SJCRH30 (cell line): ENCODE results near the gene PNO1. TPM values are rescaled to one million over a fixed set of nuclear protein-coding genes. Genes with fewer than 3 reads are reported as not detected.
"Not testable (repeated sequence)": the region's sequence is repeated elsewhere in the genome, so short reads cannot be mapped to it uniquely, and the experiment has no call there.

Source experiments
- DNase-seq, 2 experiments: peaks; one replicate each; pipeline ENCODE4 v3.0.0-alpha.2; 2015 to 2020
- H3K27ac ChIP-seq: fragments of 250-450 bp; sonication (Bioruptor Pico); 2 replicates; pipeline ENCODE4 v1.5.1; 2020; ENCODE audit warnings: mild to moderate bottlenecking, moderate library complexity
- H3K27me3 ChIP-seq: fragments of 250-450 bp; sonication (Bioruptor Pico); 2 replicates; pipeline ENCODE4 v1.5.1; 2020; ENCODE audit warnings: mild to moderate bottlenecking, moderate library complexity
- H3K36me3 ChIP-seq: fragments of 250-450 bp; sonication (Bioruptor Pico); 2 replicates; pipeline ENCODE4 v1.5.1; 2020; ENCODE audit warnings: mild to moderate bottlenecking, moderate library complexity
- H3K4me1 ChIP-seq: fragments of 250-450 bp; sonication (Bioruptor Pico); 2 replicates; pipeline ENCODE4 v1.5.1; 2020; ENCODE audit warnings: mild to moderate bottlenecking, moderate library complexity
- H3K4me3 ChIP-seq: fragments of 250-450 bp; sonication (Bioruptor Pico); 2 replicates; pipeline ENCODE4 v1.5.1; 2020; ENCODE audit warnings: mild to moderate bottlenecking, moderate library complexity
- H3K9me3 ChIP-seq: fragments of 250-450 bp; sonication (Bioruptor Pico); replicated peaks from 2 replicates; pipeline ENCODE4 v1.5.1; 2020; ENCODE audit warnings: mild to moderate bottlenecking, moderate library complexity
- total RNA-seq: library from RNA; depleted of rRNA; stranded (reverse); fragments of >200 nt; shearing (Covaris generic); gene quantifications from 2 replicates; pipeline ENCODE4 v1.2.3, GENCODE V29; 2014

PNO1 gene
- total RNA-seq, 1 experiment from 2014 or later, result 50.3 TPM

GRCh38 chr2:68175210-68175609 lies 17.5 kb downstream of the PNO1 start:
- not testable (repeated sequence) for H3K9me3 ChIP-seq, H3K27me3 ChIP-seq, DNase-seq, H3K4me1 ChIP-seq, H3K27ac ChIP-seq, H3K4me3 ChIP-seq
- H3K36me3 ChIP-seq, result peaks cover 65% of the 10 kb centered on the region

- Histone ChIP-seq H3K36me3 (peaks cover 60% of the 10 kb centered on the region), H3K4me1 (no peaks in the 10 kb centered on the region), H3K4me3 (no peak overlapping the region), H3K27ac (no peak overlapping the region), H3K9me3 (no peaks in the 10 kb centered on the region), H3K27me3 (no peaks in the 10 kb centered on the region)
- no peak for DNase-seq
Observed at GRCh38 chr2:68176657-68177056, 19.0 kb downstream of the PNO1 start.

DNA sequence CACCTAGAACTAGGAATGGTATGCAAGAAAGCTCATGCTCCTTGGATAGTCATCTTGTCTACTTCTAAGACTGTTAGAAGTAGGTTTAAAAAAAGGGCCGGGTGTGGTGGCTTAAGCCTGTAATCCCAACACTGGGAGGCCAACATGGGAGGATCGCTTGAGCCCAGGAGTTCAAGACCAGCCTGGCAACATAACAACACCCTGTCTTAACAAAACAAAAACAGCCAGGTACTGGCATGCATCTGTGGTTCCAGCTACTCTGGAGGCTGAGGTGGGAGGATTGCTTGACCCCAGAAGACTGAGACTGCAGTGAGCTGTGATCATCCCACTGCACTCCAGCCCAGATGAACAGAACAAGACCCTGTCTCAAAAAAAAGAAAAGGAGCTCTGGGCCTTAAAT lies 19.9 kb downstream of the PNO1 start:
- Histone ChIP-seq H3K4me1 (no peaks in the 10 kb centered on the region), H3K36me3 (peaks cover 55% of the 10 kb centered on the region), H3K27ac (no peak overlapping the region), H3K4me3 (no peak overlapping the region), H3K9me3 (no peaks in the 10 kb centered on the region), H3K27me3 (no peaks in the 10 kb centered on the region)
- no peak for DNase-seq

DNA sequence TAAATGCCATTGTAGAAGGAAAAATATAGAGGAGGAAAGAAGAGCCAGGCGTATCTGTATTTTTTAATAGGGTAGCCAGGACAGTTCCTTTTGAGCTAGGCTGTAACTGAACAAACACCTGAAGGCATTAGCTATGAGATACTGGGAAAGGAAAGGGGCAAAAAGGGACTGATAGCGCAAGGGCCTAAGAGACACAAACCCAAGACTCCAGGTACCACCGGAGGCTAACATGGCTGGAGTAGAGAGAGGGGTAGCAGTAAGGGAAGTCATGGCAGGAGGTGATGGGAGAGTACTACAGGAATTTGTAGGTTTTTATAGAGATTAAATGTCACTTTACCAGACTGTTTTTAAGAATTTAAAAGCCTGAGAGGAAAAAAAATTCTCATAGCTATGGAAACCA lies 20.7 kb downstream of the PNO1 start:
- no peaks in the 10 kb centered on the region for H3K4me1 ChIP-seq
- peaks cover 56% of the 10 kb centered on the region for H3K36me3 ChIP-seq
- H3K9me3 ChIP-seq, result no peaks in the 10 kb centered on the region
- no peak overlapping the region for H3K4me3 ChIP-seq
- no peak overlapping the region for H3K27ac ChIP-seq
- no peak for DNase-seq
- H3K27me3 ChIP-seq, result no peaks in the 10 kb centered on the region

DNA sequence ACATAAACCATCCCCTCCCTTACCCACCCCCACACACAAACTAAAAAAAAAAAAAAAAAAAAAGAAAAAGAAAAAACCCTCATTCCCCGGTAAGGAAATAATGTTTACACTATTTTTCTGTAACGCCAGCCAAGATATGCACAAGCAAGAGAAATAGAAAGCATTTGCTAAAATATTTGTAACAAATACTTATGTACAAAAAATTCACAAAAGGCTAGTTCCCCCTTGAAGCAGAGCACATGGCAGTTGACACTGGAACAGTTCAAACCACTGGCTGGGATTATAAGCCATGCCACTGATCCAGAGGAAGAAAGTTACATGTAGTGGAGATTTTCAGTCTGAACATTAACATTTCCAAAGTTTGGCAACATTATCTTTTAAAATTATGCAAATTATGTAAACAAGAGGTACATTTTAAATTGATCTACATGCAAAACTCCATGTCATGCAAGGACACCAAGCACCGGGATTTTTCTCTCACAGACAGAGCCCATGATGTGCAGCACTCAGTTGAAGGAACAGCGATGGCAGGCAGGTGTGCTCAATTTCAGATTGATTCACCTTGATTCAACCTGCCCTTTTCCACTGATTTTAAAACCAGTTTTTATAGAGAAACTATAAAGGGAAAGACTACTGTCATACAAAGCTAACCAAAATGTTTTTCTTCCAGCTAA lies 21.4 kb downstream of the PNO1 start:
- no peaks in the 10 kb centered on the region for H3K9me3 ChIP-seq
- no peaks in the 10 kb centered on the region for H3K27me3 ChIP-seq
- no peak overlapping the region for H3K4me3 ChIP-seq
- no peak overlapping the region for H3K27ac ChIP-seq
- peaks cover 55% of the 10 kb centered on the region for H3K36me3 ChIP-seq
- H3K4me1 ChIP-seq, result no peaks in the 10 kb centered on the region
- DNase-seq, result no peak

DNA sequence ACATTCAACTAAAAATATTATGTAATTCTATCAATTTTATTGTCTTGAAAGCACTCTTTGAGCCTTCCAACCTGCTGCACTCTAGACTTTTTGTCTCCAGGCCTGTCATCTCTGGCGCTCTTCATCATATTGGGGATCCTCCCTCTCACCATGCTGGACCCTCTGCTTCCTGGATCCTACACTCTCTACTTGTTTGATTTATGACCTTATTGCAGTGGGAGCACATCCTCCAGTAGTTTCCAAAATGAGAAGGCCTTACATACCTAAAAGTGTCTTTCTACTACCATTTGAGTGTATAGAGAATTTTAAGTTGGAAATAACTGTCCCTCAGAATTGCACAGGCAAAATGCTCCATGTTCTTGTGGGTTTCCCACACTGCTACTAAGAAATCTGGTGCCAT lies 25.2 kb downstream of the PNO1 start:
- Histone ChIP-seq H3K27me3 (no peaks in the 10 kb centered on the region), H3K36me3 (peaks cover 45% of the 10 kb centered on the region), H3K4me3 (no peak overlapping the region), H3K4me1 (no peaks in the 10 kb centered on the region), H3K27ac (no peak overlapping the region), H3K9me3 (no peaks in the 10 kb centered on the region)
- DNase-seq, result no peak

- Histone ChIP-seq H3K27me3 (no peaks in the 10 kb centered on the region), H3K4me1 (no peaks in the 10 kb centered on the region), H3K9me3 (no peaks in the 10 kb centered on the region), H3K27ac (no peak overlapping the region), H3K4me3 (no peak overlapping the region), H3K36me3 (peaks cover 33% of the 10 kb centered on the region)
- peak; percentile 59 to 78 for DNase-seq
Observed at GRCh38 chr2:68185541-68186164, 28.0 kb downstream of the PNO1 start.

DNA sequence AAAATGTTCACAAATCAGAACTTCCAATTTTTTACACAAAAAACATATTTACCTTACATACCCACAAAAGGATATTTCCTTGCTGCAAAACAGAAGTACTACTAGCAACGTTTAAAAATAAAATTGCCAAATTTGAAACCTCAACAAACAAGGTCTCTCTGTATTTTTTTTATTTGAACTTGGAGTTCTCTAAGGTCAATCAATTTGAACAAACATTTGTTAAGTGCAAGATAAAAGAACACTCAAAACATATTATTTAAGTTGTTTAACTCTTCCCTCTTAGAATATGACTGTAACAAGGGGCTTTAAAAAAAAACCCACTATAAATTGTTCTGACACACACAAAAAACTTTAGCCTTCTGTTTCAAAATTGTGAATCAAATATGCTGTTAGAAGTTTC lies 29.6 kb downstream of the PNO1 start:
- no peak overlapping the region for H3K4me3 ChIP-seq
- no peak overlapping the region for H3K27ac ChIP-seq
- peaks cover 32% of the 10 kb centered on the region for H3K36me3 ChIP-seq
- H3K27me3 ChIP-seq, result no peaks in the 10 kb centered on the region
- no peak for DNase-seq
- no peaks in the 10 kb centered on the region for H3K4me1 ChIP-seq
- H3K9me3 ChIP-seq, result no peaks in the 10 kb centered on the region

GRCh38 chr2:68188831-68189230 lies 31.1 kb downstream of the PNO1 start:
- DNase-seq, result no peak
- no peak overlapping the region for H3K27ac ChIP-seq
- no peaks in the 10 kb centered on the region for H3K4me1 ChIP-seq
- no peaks in the 10 kb centered on the region for H3K9me3 ChIP-seq
- peaks cover 23% of the 10 kb centered on the region for H3K36me3 ChIP-seq
- no peak overlapping the region for H3K4me3 ChIP-seq
- no peaks in the 10 kb centered on the region for H3K27me3 ChIP-seq

GRCh38 chr2:68189991-68190784 lies 32.5 kb downstream of the PNO1 start:
- Histone ChIP-seq H3K4me1 (no peaks in the 10 kb centered on the region), H3K27ac (no peak overlapping the region)
- no peak for DNase-seq

GRCh38 chr2:68190991-68191731 lies 33.5 kb downstream of the PNO1 start:
- Histone ChIP-seq H3K27me3 (no peaks in the 10 kb centered on the region), H3K27ac (no peak overlapping the region), H3K4me1 (no peaks in the 10 kb centered on the region), H3K4me3 (no peak overlapping the region), H3K36me3 (peaks cover 6% of the 10 kb centered on the region), H3K9me3 (no peaks in the 10 kb centered on the region)
- DNase-seq, result no peak

More at GRCh38 chr2:68189991-68190784, 32.5 kb downstream of the PNO1 start:
- Histone ChIP-seq H3K27me3 (no peaks in the 10 kb centered on the region), H3K4me3 (no peak overlapping the region), H3K36me3 (peaks cover 13% of the 10 kb centered on the region), H3K9me3 (no peaks in the 10 kb centered on the region)

DNA sequence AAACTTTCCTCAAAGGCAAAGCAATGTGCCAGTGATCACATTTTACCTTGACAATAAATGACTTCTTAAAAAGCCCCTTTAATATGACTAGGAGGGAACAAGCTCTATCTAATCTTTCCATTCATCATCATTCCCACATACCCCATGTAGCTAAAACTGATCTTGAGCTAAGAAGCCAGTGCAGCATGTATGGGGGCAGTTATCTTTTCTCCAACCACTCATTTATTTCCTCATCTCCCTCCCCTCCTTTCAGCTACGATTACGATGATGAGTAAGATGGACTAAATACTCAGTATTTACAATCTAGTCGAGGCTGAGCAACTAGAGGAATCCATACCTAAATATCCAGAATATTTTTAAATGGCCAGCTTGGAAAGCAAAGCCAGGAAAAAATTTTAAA lies 35.5 kb downstream of the PNO1 start:
- Histone ChIP-seq H3K4me3 (no peak overlapping the region), H3K27me3 (no peaks in the 10 kb centered on the region), H3K27ac (no peak overlapping the region), H3K4me1 (no peaks in the 10 kb centered on the region), H3K9me3 (no peaks in the 10 kb centered on the region), H3K36me3 (no peaks in the 10 kb centered on the region; the same call in 1 of the 2 replicates)
- DNase-seq, result no peak

DNA sequence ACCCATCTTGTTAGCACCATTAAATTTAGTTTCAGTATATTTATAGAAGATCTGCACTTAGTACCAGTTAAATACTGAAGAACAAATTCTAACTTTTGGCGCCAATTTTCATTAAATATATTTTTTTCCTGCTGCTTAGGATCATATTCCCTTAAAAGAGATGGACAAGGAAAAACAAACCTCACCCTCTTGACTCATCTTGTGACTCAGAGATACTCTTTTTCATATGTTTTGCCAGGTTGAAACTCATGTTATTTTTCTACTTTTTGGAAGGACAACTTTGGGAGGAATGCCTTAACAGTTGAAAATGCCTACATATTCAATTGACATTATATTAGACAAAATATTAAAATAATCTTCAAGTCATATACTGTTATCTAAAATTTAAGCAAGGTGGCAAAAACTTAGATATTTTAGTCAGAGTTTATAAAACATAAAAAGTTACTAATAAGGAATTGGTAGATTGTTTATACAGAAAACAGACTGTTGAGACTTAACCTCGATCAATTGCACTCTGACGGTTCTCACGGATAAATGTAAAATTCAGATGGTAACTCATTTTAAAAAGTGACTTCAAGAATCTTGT lies 36.2 kb downstream of the PNO1 start:
- Histone ChIP-seq H3K9me3 (no peaks in the 10 kb centered on the region), H3K27me3 (no peaks in the 10 kb centered on the region), H3K36me3 (no peaks in the 10 kb centered on the region; the same call in 1 of the 2 replicates), H3K27ac (no peak overlapping the region), H3K4me1 (no peaks in the 10 kb centered on the region), H3K4me3 (no peak overlapping the region)
- DNase-seq, result no peak

DNA sequence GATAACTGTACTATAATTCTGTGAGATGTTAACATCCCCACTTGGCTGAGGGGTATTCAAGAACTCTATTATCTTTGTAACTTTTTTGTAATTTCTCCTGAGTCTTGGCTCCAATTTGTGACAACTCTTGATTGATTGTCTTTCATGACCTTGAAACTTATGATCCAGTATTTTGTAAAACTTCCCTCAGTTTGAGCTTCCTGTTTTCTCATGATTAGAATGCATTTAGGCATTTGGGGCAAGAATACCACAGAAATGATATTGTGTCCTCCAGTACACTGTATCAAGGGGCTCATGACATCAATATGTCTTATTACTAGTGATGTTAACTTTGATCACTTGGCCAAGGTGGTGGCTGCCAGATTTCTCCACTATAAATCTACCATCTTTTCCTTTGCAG lies 37.4 kb downstream of the PNO1 start:
- H3K9me3 ChIP-seq, result no peaks in the 10 kb centered on the region
- H3K27ac ChIP-seq, result no peak overlapping the region
- H3K27me3 ChIP-seq, result no peaks in the 10 kb centered on the region
- H3K36me3 ChIP-seq, result no peaks in the 10 kb centered on the region; the same call in none of the 2 replicates
- H3K4me1 ChIP-seq, result no peaks in the 10 kb centered on the region
- no peak for DNase-seq
- H3K4me3 ChIP-seq, result no peak overlapping the region
